AG04449 (cell line): ENCODE results near the gene MORN4.

Experiments
- CTCF ChIA-PET: fragments of 350-600 bp; formaldehyde crosslinking; extraction: SDS; loops from one replicate; lab custom pipeline; 2021; ENCODE audit warnings: antibody characterized with exemption; lab: Yijun Ruan, JAX
- POLR2A ChIA-PET: fragments of 400-600, 350-600 bp; formaldehyde crosslinking; extraction: SDS; loops from one replicate; lab custom pipeline; 2020; ENCODE audit warnings: antibody characterized with exemption, inconsistent platforms; lab: Yijun Ruan, JAX
- DNase-seq: peaks from one replicate; pipeline ENCODE4 v3.0.0-alpha.2; 2010; ENCODE audit warnings: low read depth, low spot score
- H3K4me3 ChIP-seq: 2 replicates; pipeline ENCODE4 v1.5.1; 2011; ENCODE audit warnings: low read depth, mild to moderate bottlenecking, control low read depth, low read length
- TF ChIP-seq, protein P1 (sequence below): IDR thresholded peaks from one replicate; pipeline ENCODE4 v1.5.1; 2011; ENCODE audit warnings: mild to moderate bottlenecking, moderate library complexity, low read length, control low read depth, inconsistent platforms; ENCODE audit not compliant: insufficient read depth; ENCODE audit errors: missing control alignments

MORN4 gene

DNA sequence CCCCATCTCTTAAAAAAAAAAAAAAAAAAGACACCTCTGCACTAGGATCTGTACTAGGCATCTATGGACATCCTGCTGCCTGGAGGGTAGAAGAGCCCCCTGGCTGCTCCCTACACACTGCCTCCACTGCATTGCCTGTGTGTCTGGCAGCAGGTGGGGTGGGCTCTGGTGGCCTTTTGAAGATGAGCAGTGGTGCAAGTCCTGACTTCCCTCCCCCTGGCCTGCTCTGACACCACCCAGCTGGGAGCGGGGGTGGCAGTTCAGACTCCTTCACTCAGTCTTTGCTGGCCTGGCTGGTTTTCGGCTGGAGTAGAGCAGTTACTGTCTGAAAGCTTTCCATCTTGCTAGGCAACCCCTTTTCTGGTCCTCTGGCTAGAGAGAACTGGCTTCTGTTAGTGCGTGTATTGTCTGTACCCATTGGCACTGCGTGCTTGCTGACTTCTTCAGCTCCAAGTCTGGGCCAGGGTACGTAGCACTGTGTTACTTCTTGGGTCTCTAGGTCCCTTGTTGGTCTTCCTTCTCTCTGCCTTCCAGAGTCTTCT is 26.1 kb downstream of the MORN4 start:
- no peak for DNase-seq
- TF ChIP-seq, protein P1, sequence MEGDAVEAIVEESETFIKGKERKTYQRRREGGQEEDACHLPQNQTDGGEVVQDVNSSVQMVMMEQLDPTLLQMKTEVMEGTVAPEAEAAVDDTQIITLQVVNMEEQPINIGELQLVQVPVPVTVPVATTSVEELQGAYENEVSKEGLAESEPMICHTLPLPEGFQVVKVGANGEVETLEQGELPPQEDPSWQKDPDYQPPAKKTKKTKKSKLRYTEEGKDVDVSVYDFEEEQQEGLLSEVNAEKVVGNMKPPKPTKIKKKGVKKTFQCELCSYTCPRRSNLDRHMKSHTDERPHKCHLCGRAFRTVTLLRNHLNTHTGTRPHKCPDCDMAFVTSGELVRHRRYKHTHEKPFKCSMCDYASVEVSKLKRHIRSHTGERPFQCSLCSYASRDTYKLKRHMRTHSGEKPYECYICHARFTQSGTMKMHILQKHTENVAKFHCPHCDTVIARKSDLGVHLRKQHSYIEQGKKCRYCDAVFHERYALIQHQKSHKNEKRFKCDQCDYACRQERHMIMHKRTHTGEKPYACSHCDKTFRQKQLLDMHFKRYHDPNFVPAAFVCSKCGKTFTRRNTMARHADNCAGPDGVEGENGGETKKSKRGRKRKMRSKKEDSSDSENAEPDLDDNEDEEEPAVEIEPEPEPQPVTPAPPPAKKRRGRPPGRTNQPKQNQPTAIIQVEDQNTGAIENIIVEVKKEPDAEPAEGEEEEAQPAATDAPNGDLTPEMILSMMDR, result no peak
- POLR2A ChIA-PET, result interaction anchor here (0.9 kb wide), 1 partner anchor 10 kb away, joined by 3 read pairs; no protein-coding TSS in a partner anchor
- no peak overlapping the region for H3K4me3 ChIP-seq
- CTCF ChIA-PET, result interaction anchor here (1.5 to 12.5 kb wide), 2 partner anchors 12 to 35 kb away, joined by 3 to 199 read pairs; partner anchors contain the start of gene ANKRD2

DNA sequence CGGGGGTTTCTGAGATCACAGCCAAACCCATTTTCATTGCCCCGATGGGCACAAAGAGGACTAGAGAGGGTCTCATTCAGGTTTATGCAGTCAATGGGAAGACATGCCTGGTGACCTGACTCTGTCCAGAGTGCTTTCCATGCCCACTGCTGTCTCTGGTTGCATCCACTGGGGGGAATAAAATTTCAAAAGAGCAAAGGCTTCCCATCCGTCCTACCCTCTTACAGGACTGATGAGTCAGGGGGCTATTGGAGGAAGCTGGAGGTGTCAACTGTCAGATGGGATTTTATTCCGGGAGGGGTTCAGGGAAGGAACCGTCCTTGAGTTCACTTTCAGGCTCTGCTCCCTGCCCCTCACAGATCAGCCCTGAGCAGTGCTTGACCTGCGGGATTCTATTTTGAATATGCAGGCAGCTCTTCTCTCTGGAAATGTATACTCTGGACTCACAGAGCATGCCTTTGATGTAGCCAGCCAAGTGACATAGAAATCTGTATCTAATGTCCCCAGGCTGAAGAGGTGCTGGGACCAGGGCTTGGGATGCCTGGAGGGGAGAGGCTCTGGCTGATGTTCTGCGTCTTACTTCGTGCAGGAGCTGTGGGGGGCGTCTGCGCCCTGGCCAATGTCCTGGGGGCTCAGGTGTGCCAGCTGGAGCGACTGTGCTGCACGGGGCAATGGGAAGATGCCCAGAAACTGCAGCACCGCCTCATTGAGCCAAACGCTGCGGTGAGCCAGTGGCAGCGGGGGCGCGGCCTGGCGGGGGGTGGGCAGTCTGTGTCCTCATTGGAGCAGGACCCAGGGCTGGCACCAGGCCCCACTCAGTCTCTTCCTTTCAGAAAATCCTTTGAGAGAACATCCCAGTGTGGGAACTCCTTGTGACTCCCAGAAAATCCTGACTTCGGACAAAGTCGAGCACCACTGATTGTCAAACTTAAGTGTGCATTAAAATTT is 31.8 kb downstream of the MORN4 start:
- TF ChIP-seq, protein P1, result no peak
- ChIA-PET CTCF (interaction anchor here (1.3 to 2.4 kb wide), 2 partner anchors 9 to 14 kb away, joined by 3 to 10 read pairs; no protein-coding TSS in a partner anchor), POLR2A (no interaction called here)
- H3K4me3 ChIP-seq, result no peak overlapping the region
- no peak for DNase-seq

DNA sequence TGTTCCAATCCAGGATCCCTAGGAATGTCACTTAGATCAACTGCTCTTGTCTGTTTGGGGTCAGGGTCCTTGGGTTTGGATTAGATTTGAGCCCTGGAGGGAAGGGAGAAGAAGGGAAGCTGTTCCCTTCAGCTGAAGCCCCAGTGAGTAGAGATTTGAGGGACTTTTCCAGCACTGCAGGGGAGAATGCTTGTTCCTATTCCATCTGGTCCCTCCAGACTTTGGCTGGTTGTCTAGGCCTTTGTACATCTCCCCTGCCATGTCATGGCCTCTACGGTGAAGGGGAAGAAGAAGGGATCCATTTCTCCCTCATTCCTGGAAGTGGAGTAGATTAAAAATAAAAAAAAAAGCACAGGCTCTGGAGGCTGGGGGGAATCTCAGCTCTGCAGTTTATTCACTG is 32.7 kb downstream of the MORN4 start:
- TF ChIP-seq, protein P1, result no peak
- no peak overlapping the region for H3K4me3 ChIP-seq
- POLR2A ChIA-PET, result no interaction called here
- DNase-seq, result no peak
- CTCF ChIA-PET, result interaction anchor here (1.4 to 2.4 kb wide), 2 partner anchors 10 to 29 kb away, joined by 5 to 10 read pairs; no protein-coding TSS in a partner anchor

DNA sequence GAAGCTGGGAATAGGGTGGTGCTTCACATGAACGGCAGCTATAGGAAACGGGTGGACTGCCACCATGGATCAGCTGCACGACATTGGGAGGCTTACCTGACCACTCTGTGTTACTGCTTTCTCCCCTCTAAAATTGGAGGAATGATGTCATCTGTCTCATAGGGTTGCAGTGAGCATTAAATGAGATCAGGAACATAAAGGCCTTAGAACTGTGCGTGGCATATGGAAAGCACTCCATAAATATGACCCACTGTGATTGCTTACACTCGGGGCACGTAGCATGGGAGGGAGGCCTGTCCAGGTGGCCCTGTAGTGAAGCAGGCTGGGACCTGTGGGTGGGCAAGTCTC is 34.1 kb downstream of the MORN4 start:
- ChIA-PET CTCF (interaction anchor here (1.2 to 4.3 kb wide), 4 partner anchors 13 to 30 kb away, joined by 3 to 35 read pairs (median 6); partner anchors contain the start of gene ANKRD2), POLR2A (no interaction called here)
- DNase-seq, result no peak
- TF ChIP-seq, protein P1, result no peak
- H3K4me3 ChIP-seq, result no peak overlapping the region

DNA sequence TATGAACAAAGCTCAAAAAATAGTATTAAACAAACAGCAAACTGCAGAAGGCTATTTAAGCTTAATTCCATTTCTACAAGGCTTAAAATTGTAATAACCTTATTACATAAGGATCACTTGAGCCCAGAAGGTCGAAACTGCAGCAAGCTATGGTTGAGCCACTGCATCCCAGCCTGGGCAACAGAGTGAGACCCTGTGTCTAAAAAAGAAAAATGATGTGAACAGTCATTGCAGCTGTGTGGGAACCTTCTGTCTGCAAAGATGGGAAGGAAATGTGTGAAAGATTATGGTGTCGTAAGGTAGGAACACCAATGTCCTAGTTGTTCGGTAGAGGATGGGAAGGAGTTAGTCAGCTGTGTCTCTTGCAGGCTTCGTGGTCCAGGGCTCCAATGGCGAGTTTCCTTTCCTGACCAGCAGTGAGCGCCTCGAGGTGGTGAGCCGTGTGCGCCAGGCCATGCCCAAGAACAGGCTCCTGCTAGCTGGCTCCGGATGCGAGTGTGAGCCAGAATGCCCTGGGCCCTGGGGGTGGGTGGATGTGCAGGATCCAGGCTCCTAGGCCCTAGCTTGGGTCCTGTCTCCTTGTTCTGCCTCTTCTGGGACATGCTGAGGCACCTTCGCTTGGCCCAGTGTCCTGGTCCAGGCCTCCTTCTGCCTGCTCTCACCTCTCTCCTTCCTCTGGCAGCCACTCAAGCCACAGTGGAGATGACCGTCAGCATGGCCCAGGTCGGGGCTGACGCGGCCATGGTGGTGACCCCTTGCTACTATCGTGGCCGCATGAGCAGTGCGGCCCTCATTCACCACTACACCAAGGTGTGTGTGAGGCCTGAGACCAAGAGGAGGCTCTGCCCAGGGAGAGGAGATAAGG is 34.7 kb downstream of the MORN4 start:
- ChIA-PET POLR2A (no interaction called here), CTCF (interaction anchor here (0.6 to 4.3 kb wide), 7 partner anchors 14 to 103 kb away, joined by 3 to 35 read pairs (median 3); partner anchors contain the start of gene ANKRD2)
- DNase-seq, result no peak
- TF ChIP-seq, protein P1, result no peak
- H3K4me3 ChIP-seq, result no peak overlapping the region
